ENCODE measurements around the gene MINAR1.

The MINAR1 gene

DNA sequence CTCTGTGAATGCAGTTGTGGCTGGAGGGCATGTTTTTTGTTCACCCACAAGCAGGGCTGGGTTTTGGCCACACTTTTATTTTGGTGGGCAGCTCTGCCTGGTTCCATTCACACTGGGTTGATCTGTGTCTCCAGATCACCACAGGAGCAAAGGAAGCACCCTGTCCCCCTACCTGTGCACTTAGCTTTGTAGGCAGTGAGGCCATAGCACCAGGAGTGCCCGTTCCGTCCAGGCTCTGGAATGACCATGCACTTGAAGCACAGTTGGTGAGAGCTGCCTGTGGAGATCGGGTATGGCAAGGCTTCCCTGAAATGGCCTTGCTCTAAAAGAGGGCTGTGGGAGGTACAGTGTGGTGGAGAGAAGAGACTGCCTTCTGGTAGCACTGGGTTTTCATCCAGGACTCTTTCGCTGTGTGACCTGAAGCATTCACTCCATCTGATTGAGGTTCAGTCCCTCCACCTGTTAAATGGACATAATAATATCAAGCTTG is 31.7 kb downstream of the MINAR1 start (continued):
- TF ChIP-seq PBX3 (CRISPR knock-in tag; IDR thresholded peaks at IDR 0.05) (no peak), SCRT1 (tag by site-specific recombination; IDR thresholded peaks at IDR 0.05; ENCODE audit: borderline replicate concordance) (no peak)

DNA sequence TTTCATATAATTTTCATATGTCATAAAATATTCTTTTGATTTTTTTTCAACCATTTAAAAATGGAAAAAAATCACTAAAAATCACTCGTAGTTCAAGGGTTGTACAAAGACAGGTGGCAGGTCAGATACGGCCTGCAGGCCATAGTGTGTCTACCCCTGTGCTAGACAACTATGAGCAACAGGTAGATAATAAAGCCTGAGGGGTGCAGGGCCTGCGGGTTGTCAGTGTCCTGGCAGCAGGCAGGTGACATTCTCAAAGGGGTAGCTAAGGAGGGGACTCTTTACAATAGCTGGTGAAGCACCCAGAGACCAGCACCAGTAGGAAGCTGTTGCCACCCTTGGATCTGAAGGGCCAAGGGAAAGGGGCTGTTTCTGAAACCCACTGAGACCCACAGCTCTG is 34.4 kb downstream of the MINAR1 start:
- CTCF ChIA-PET: interaction anchor here (2.5 kb wide), 1 partner anchor 85 kb away, joined by 7 read pairs; no protein-coding TSS in a partner anchor
- no peaks in the 10 kb centered on the region for H3K9me3 ChIP-seq (ENCODE audit: control insufficient read depth, insufficient read depth, low read depth, low read length)
- no peak overlapping the region for H3K27ac ChIP-seq (ENCODE audit: extremely low read depth, low read depth, low read length)
- POLR2A ChIA-PET: no interaction called here
- TF ChIP-seq ZNF623 (tag by site-specific recombination; IDR thresholded peaks at IDR 0.05) (no peak), ZNF513 (tag by site-specific recombination; IDR thresholded peaks at IDR 0.05) (no peak), SCRT2 (tag by site-specific recombination; IDR thresholded peaks at IDR 0.05) (peak; percentile 52), ZNF10 (tag by site-specific recombination; IDR thresholded peaks at IDR 0.05) (no peak)
- H3K4me3 ChIP-seq (ENCODE audit: low read depth, low read length): no peak overlapping the region
- no peaks in the 10 kb centered on the region for H3K4me1 ChIP-seq (ENCODE audit: control insufficient read depth, insufficient read depth, low read length)
- no peaks in the 10 kb centered on the region for H3K36me3 ChIP-seq (ENCODE audit: control insufficient read depth in 2 of 2, insufficient read depth in 1 of 2, low read length in 2 of 2)

DNA sequence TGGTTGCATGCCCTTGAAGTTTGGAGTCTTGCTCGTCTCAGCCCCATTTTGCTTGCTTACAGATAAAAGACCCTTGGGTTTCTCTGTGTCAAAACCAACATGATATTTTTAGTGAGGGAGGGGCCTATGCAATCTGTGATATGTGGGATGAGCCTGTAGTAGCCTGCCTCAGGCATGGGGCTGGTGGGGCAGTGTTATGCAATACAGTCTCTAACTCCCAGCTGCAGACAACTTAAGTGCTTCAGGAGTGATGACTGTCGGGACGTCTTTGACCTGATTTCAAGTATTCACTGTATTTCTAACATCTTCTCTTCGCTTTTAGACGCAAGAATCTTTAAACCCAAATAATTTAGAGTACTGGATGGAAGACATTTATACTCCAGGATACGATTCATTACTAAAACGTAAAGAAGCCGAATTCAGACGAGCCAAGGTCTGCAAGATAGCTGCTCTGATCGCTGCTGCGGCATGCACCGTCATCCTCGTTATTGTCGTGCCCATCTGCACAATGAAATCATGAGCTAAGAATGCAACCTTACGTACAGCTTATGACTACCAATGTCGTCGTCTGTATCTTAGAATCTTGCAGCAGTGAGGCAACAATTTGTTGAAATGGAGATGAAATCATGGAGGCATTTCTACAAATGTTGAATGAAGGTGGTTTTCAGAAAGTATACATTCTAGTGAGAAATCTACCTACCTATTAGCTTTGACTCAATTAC is 35.9 kb downstream of the MINAR1 start:
- no peaks in the 10 kb centered on the region for H3K4me1 ChIP-seq (ENCODE audit: control insufficient read depth, insufficient read depth, low read length)
- ChIA-PET CTCF (interaction anchor here (0.7 kb wide), 1 partner anchor 37 kb away, joined by 3 read pairs; no protein-coding TSS in a partner anchor), POLR2A (interaction anchor here (0.6 kb wide), 1 partner anchor 1962 kb away, joined by 7 read pairs; no protein-coding TSS in a partner anchor)

GRCh38 chr15:79472446-79472845 is 40.3 kb downstream of the MINAR1 start:
- Histone ChIP-seq H3K27ac (ENCODE audit: extremely low read depth, low read depth, low read length) (no peak overlapping the region), H3K4me3 (ENCODE audit: low read depth, low read length) (no peak overlapping the region), H3K9me3 (ENCODE audit: control insufficient read depth, insufficient read depth, low read depth, low read length) (no peaks in the 10 kb centered on the region), H3K36me3 (ENCODE audit: control insufficient read depth in 2 of 2, insufficient read depth in 1 of 2, low read length in 2 of 2) (no peaks in the 10 kb centered on the region), H3K4me1 (ENCODE audit: control insufficient read depth, insufficient read depth, low read length) (no peaks in the 10 kb centered on the region)
- CTCF ChIA-PET: interaction anchor here (0.6 to 1.5 kb wide), 3 partner anchors 90 to 130 kb away, joined by 3 to 4 read pairs (median 4); no protein-coding TSS in a partner anchor
- TF ChIP-seq ZNF132 (tag by site-specific recombination; IDR thresholded peaks at IDR 0.05; ENCODE audit: borderline replicate concordance) (no peak), EGR2 (tag by site-specific recombination; IDR thresholded peaks at IDR 0.05; ENCODE audit: low read depth) (no peak), AEBP2 (tag by site-specific recombination; IDR thresholded peaks at IDR 0.05; ENCODE audit: borderline replicate concordance) (no peak), PRDM2 (tag by site-specific recombination; IDR thresholded peaks at IDR 0.05; ENCODE audit: borderline replicate concordance) (no peak)
- POLR2A ChIA-PET: no interaction called here

More for the DNA sequence above, 35.9 kb downstream of the MINAR1 start:
- H3K4me3 ChIP-seq (ENCODE audit: low read depth, low read length): no peak overlapping the region
- no peak overlapping the region for H3K27ac ChIP-seq (ENCODE audit: extremely low read depth, low read depth, low read length)
- no peak for TF ChIP-seq KLF10 (tag by site-specific recombination; IDR thresholded peaks at IDR 0.05)
- no peak for TF ChIP-seq SP7 (tag by site-specific recombination; IDR thresholded peaks at IDR 0.05)
- TF ChIP-seq ZNF394 (tag by site-specific recombination; IDR thresholded peaks at IDR 0.05; ENCODE audit: borderline replicate concordance): no peak
- H3K9me3 ChIP-seq (ENCODE audit: control insufficient read depth, insufficient read depth, low read depth, low read length): no peaks in the 10 kb centered on the region
- no peaks in the 10 kb centered on the region for H3K36me3 ChIP-seq (ENCODE audit: control insufficient read depth in 2 of 2, insufficient read depth in 1 of 2, low read length in 2 of 2)

Data from HEK293 (cell line).